Loucy (cell line): Measurements from ENCODE around the gene IGDCC3.

Experiments
- CTCF ChIP-seq: fragments of 200-600 bp; sonication (generic); conservative IDR thresholded peaks from 2 replicates; pipeline ENCODE4 v1.5.1; 2014; ENCODE audit warnings: mild to moderate bottlenecking, antibody characterized with exemption, low read length
- EZH2phosphoT487 ChIP-seq: fragments of 200-600 bp; IDR thresholded peaks from 2 replicates; pipeline ENCODE4 v1.6.1; 2018; ENCODE audit warnings: antibody characterized with exemption, mild to moderate bottlenecking, moderate library complexity, borderline replicate concordance

- TF ChIP-seq CTCF (no peak), EZH2phosphoT487 (no peak)
These were observed 6.2 kb upstream of the IGDCC3 start for GRCh38 chr15:65383991-65384390.
